Measurements from ENCODE around the gene LCE5A.
"Not testable (repeated sequence)": the region's sequence is repeated elsewhere in the genome, so short reads cannot be mapped to it uniquely, and the experiment has no call there.

LCE5A gene

DNA sequence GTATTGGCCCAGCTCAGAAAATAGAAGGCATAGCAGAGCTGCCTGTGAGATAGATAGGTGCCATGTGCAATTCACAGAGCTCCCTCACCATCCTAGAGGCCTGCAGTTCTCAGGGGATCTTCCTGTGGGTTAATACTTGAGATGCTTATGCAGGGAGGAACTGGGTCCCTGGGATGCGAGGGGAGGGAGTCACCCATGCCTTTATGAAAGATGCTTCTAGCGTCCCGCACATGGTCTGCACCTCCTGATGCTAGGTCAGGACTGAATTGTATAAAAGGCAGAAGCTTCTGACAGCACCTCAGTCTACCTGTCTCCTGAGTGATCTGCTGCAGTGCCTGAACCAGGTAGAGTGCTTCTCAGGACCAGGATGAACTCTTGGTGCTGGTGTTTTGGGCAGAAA lies at the start of gene LCE5A:
LCE5A (plus strand) TSS at position 301 of the 400 bp plus-strand sequence. CDS start 732 bp downstream, outside the sequence.
- no peak for DNase-seq

- peak; percentile 46 for DNase-seq
These were observed 49.1 kb upstream of the LCE5A start for GRCh38 chr1:152461544-152461943.

DNA sequence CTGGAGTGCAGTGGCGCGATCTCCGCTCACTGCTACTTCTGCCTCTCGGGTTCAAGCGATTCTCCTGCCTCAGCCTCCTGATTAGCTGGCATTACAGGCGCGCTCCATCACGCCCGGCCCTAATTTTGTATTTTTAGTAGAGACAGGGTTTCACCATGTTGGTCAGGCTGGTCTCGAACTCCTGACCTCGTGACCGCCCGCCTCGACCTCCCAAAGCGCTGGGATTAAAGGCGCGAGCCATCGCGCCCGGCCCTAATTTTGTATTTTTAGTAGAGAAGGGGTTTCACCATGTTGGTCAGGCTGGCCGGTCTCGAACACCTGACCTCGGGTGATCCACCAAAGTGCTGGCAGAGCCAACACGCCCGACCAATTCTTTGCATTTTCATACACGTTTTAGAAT lies 48.0 kb upstream of the LCE5A start:
- DNase-seq = no peak

GRCh38 chr1:152466217-152466616 lies 44.4 kb upstream of the LCE5A start:
- DNase-seq = no peak

DNA sequence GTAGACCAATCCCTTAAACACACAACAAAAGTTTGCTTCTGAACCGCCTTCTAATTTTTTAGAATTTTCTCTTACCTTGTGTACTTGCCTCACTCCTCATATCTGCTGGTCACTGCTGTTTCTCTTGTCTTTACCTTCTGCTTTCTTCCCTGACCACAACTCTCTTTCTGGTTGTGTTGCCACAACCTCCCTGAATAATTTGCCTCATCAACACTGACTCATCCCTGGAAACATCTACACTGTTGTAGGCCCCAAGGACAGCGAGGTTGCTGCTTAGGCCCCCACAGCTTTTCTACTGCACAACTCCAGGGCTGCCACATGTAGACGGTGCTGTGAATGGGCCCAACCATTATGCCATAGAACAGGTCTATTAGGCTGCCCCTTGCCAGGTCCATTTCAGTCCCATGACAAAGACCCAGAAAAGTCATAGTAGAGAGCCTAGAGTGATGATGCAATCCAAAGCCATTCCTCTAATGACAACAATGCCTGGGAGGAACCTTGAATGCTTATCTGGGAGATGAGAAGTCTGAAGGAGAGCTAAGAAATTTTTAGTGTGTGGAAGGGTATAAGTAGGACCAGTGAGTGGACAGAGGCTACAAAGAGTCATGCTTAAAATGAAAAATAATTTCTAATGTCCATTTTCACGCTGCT lies 36.6 kb upstream of the LCE5A start:
- no peak for DNase-seq

DNA sequence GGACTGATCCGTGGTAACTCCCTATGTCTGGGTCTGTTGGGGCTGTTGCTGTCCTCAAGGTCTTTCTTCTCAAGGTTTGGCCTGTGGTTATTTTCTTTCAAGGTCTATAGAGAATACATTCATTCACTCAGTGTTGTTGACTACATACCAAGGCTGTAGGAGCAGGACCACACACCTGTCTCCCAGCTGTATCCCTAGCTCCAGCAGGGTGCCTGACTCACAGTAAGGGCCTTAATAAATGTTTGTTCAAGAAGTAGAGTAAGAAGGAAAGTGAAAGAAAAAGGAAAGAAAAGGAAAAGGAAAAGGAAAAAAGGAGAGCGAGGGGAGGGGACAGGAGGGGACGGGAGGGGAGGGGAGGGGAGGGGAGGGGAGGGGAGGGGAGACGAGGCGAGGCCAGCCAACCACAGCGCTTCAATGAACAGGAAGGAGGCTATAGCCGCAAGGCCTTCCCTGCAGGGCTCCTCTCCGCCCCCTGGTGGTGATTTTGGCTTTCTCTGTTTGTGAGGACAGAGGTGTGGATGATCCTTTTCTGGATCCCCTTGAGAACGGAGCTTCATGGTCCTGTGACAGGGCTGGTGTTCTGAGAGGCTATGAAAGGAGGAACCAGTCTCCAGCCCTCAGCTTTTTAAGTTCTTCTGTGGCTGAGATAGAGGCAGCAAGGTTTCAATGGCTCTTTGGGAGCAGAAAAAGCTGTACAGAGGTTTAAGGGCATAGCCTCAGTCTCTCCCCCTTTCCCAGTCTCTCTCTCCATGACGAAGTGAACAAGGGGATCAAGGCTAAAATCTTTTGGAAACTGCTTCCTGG lies 30.6 kb upstream of the LCE5A start:
- DNase-seq = peak; percentile 2

GRCh38 chr1:152481869-152482664 lies 28.5 kb upstream of the LCE5A start:
- no peak for DNase-seq

- DNase-seq = no peak
These were observed 24.1 kb upstream of the LCE5A start for GRCh38 chr1:152486400-152487006.

DNA sequence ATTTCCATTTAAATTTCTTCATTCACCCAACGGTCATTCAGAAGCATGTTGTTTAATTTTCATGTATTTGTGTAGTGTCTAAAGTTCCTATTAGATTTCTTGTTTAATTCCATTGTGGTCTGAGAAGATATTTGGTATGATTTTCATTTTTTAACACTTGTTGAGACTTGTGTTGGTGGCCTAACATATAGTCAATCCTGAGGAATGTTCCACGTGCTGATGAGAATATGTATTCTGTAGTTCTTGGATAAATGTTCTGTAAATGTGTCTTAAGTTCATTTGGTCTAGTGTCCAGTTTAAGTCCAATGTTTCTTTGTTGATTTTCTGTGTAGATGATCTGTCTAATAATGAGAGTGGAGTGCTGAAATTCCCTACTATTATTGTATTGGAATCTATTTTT lies 22.7 kb upstream of the LCE5A start:
- no peak for DNase-seq

DNA sequence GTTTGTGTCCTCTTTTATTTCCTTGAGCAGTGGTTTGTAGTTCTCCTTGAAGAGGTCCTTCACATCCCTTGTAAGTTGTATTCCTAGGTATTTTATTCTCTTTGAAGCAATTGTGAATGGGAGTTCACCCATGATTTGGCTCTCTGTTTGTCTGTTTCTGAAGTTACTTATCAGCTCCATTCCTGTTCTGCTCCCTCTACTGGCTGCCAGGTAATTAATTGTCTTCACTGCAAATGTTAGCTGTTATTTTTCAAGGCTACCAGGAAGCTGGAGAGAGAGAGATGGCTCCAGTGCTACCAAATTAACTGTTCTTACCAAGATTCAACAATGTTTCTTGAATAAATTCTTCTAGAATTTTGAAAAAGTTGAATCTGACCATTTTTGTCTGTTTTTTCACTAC lies 19.1 kb upstream of the LCE5A start:
- DNase-seq = not testable (repeated sequence)

- no peak for DNase-seq
These were observed 15.4 kb upstream of the LCE5A start for GRCh38 chr1:152495066-152495675.

DNA sequence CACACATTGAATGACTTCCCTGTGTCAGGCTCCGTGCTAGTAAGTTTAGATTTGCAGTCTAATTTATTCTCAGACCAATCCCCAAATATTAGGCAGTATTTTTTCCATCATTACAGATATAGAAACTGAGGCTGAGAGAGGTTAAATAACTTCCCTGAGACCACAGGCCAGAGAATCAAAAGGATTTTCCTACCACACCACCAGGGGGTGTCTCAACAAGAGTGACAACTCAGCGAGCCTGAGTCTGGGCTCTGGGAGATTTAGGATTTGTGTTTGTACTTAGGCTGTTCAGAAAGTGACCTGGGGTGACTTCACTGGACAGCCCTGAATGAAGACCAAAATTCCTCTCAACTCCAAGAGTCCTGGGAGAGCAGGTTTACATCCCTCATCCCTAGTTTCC lies 13.3 kb upstream of the LCE5A start:
- no peak for DNase-seq

DNA sequence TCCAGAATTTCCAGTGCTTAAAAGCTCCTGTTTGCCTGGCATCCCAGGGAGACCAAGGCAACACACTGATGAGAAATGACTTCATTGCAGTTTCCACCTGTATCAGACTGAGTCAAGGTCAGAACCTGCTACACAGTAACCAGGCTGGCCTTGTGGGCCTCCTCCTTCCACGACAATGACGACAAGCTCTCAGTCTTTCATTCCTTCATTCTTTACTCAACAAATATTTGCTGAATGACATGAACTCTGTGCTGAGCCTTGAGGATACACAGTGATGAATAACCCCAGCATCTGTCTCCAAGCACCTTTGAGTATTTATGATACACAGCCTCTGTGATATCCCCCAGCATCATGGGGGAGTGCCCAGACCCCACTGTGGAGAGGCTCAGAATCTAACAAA lies 8.9 kb upstream of the LCE5A start:
- no peak for DNase-seq

GRCh38 chr1:152502496-152503180 lies 8.0 kb upstream of the LCE5A start:
- DNase-seq = no peak

GRCh38 chr1:152505083-152505482 lies 5.5 kb upstream of the LCE5A start:
- DNase-seq = no peak

GRCh38 chr1:152506899-152507498 lies 3.6 kb upstream of the LCE5A start:
- no peak for DNase-seq

- DNase-seq = no peak
These were observed 993 bp downstream of the LCE5A start for GRCh38 chr1:152511596-152511995.

GRCh38 chr1:152513081-152513480 lies 2.5 kb downstream of the LCE5A start:
- no peak for DNase-seq

GRCh38 chr1:152514715-152515433 lies 4.3 kb downstream of the LCE5A start:
- no peak for DNase-seq

GRCh38 chr1:152515434-152515783 lies 4.8 kb downstream of the LCE5A start:
- DNase-seq = no peak

DNA sequence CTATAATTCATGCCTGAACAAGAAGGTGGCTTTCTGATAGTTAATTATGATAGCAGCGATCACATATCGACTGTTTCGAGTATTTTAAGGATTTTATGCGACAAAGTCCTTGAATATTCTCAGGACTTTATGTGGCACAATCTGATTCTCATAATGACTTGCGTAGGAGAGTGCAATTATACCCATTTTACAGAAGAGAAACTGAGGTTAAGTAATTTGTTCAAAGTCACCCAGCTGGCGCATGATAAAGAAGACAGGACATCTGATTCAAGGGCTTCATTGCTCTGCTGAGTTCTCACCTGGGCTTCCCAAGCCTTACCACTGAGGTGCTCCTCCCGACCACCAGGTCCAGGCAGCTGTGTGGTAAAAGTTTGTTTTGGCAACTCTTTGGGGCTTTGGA lies 5.5 kb downstream of the LCE5A start:
- no peak for DNase-seq
